ENCODE results near the gene INSRR. TPM values are rescaled to one million over a fixed set of nuclear protein-coding genes. Genes with fewer than 3 reads are reported as not detected.

The INSRR gene
- total RNA-seq, 1 experiment from 2014 or later, result not detected

DNA sequence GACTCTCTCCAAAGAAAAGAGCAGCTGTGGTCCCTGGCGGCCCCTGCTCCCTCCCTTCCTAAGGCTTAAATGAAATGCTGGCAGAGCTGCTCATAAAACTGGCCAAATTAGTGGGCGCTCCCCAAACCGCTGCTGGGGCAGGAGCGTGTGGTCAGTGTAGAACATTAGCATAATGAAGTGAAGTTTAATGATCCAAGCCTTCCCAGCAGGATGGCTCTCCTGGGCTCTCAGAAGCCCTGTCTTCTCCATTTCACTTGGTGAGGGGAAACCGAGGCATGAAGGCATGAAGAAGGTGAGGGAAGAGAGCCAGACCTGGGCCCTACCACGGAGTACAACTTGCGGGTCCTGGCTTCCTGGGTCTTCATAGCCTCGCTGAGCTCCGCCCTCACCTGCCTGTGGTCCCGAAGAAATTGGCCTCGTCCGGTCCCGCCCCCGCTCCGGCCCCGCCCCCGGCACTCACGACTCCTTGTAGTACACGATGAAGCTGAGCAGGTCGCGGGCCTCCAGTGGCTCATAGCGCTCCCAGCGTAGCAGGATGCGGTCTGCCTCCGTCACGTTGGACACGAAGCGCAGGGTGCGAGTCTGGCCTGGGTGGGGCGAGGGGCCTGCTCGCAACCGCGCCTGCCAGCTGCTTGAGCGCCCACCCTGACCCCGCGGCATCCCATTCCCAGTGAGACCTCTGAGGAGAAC lies 10.3 kb downstream of the INSRR start:
- H3K4me3 Mint-ChIP-seq (ENCODE audit: unreplicated experiment), result no peak overlapping the region
- no peak for DNase-seq
- H3K4me1 Mint-ChIP-seq (ENCODE audit: low read depth, unreplicated experiment), result no peaks in the 10 kb centered on the region
- no peaks in the 10 kb centered on the region for H3K9me3 Mint-ChIP-seq (ENCODE audit: unreplicated experiment)
- Histone ChIP-seq H3K4me3 (ENCODE audit: low read depth, low read length) (no peak overlapping the region), H3K36me3 (ENCODE audit: control insufficient read depth, insufficient read depth, low read length) (no peaks in the 10 kb centered on the region), H3K4me1 (no peaks in the 10 kb centered on the region), H3K27me3 (replicated peaks; ENCODE audit: control insufficient read depth, insufficient read depth, low read length) (no peaks in the 10 kb centered on the region), H3K9me3 (no peaks in the 10 kb centered on the region)
- intact Hi-C loops (cut with micrococcal nuclease; ENCODE audit: unreplicated experiment), result no loop called here
- H3K36me3 Mint-ChIP-seq (ENCODE audit: insufficient read depth, unreplicated experiment), result no peaks in the 10 kb centered on the region
- ChIA-PET CTCF (interaction anchor here (0.6 to 1.7 kb wide), 5 partner anchors 9 to 146 kb away, joined by 3 to 10 read pairs (median 4); no protein-coding TSS in a partner anchor), POLR2A (interaction anchor here (0.7 kb wide), 1 partner anchor 81 kb away, joined by 6 read pairs; the partner anchor contains the start of gene PRCC)
- BruUV-seq (replicated peaks), result no TSS peak
- H3K27ac Mint-ChIP-seq (ENCODE audit: unreplicated experiment), result no peak overlapping the region
- H3K27me3 Mint-ChIP-seq (ENCODE audit: insufficient read depth, unreplicated experiment), result no peaks in the 10 kb centered on the region
- TF ChIP-seq, protein P1, sequence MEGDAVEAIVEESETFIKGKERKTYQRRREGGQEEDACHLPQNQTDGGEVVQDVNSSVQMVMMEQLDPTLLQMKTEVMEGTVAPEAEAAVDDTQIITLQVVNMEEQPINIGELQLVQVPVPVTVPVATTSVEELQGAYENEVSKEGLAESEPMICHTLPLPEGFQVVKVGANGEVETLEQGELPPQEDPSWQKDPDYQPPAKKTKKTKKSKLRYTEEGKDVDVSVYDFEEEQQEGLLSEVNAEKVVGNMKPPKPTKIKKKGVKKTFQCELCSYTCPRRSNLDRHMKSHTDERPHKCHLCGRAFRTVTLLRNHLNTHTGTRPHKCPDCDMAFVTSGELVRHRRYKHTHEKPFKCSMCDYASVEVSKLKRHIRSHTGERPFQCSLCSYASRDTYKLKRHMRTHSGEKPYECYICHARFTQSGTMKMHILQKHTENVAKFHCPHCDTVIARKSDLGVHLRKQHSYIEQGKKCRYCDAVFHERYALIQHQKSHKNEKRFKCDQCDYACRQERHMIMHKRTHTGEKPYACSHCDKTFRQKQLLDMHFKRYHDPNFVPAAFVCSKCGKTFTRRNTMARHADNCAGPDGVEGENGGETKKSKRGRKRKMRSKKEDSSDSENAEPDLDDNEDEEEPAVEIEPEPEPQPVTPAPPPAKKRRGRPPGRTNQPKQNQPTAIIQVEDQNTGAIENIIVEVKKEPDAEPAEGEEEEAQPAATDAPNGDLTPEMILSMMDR (IDR thresholded peaks at IDR 0.05; ENCODE audit: insufficient read depth in 1 of 2, low read depth in 1 of 2, low read length in 1 of 2, severe bottlenecking in 1 of 2, unreplicated experiment in 1 of 2), result no peak

DNA sequence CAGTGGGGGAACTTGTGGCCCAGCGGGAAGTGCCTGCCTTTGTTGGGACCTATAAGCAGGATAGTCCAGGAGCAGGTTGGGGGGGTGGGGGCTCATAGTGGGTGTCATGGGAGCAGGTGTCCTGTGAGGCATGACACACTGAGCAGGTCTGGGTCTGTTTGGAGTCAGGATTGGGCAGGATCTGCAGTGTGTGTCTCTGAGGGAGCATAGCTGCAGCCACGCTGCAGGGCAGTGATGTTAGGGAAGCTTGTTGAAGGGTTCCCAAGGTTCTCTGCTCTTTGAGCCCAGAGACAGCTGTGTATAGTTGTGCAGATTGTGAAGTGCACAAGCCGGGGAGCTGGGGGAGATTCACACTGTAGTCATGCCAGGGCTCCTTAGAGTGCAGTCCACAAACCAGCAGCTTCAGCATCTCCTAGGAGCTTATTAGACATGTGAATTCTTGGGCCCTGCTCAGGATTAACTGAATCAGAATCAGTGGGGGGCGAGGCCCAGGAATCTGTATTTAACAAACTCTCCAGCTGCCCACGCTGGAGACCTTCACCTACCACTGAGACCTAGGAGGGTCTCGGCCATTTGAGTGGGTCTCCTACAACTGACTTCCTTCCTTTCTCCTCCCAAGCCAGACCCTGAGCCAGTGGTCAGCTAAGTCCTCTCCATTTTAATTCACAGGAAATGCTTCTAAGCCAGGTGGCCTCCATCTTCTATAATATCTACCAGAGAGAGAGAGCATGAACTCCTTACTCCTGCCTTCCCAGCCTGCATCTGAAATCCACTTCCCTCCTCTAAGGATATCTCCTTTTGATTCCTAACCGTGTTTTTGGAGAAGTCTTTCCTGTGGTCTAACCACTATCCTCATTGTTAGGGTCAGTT lies 11.1 kb downstream of the INSRR start:
- Mint-ChIP-seq H3K4me3 (ENCODE audit: unreplicated experiment) (no peak overlapping the region), H3K4me1 (ENCODE audit: low read depth, unreplicated experiment) (no peaks in the 10 kb centered on the region), H3K36me3 (ENCODE audit: insufficient read depth, unreplicated experiment) (no peaks in the 10 kb centered on the region)

DNA sequence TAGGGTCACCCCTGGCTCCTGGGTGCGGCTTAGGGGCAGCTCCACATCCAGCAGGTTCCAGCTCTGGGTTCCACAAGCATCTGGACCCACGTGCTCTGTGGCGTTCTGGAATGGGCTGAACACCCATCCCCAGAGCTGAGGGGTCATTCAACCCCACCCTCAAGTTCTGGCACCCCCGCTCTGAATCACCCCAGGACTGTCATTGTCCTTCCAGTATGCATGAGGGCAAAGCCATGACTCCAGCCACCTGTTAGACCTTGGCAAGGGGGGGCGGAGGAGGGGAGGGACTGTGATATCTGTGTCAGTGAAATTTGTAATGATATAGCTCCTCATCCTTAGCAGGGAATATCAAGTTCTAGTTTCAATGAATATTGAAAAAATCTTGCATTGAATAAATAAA lies 12.3 kb downstream of the INSRR start:
- peaks cover 4% of the 10 kb centered on the region for H3K27me3 Mint-ChIP-seq (ENCODE audit: insufficient read depth, unreplicated experiment)
- ChIA-PET POLR2A (no interaction called here), CTCF (no interaction called here)
- H3K36me3 Mint-ChIP-seq (ENCODE audit: insufficient read depth, unreplicated experiment), result no peaks in the 10 kb centered on the region
- H3K4me3 ChIP-seq (ENCODE audit: low read depth, low read length), result no peak overlapping the region
- TF ChIP-seq, protein P1 (IDR thresholded peaks at IDR 0.05; ENCODE audit: insufficient read depth in 1 of 2, low read depth in 1 of 2, low read length in 1 of 2, severe bottlenecking in 1 of 2, unreplicated experiment in 1 of 2), result no peak
- BruUV-seq (replicated peaks), result no TSS peak
- H3K9me3 Mint-ChIP-seq (ENCODE audit: unreplicated experiment), result peaks cover 10% of the 10 kb centered on the region
- no peak overlapping the region for H3K27ac Mint-ChIP-seq (ENCODE audit: unreplicated experiment)
- no peaks in the 10 kb centered on the region for H3K4me1 ChIP-seq
- no peak overlapping the region for H3K4me3 Mint-ChIP-seq (ENCODE audit: unreplicated experiment)
- no peaks in the 10 kb centered on the region for H3K4me1 Mint-ChIP-seq (ENCODE audit: low read depth, unreplicated experiment)
- H3K9me3 ChIP-seq, result no peaks in the 10 kb centered on the region
- H3K27me3 ChIP-seq (replicated peaks; ENCODE audit: control insufficient read depth, insufficient read depth, low read length), result no peaks in the 10 kb centered on the region
- intact Hi-C loops (cut with micrococcal nuclease; ENCODE audit: unreplicated experiment), result no loop called here
- DNase-seq, result no peak
- H3K36me3 ChIP-seq (ENCODE audit: control insufficient read depth, insufficient read depth, low read length), result no peaks in the 10 kb centered on the region

More for the DNA sequence above, 11.1 kb downstream of the INSRR start:
- peaks cover 4% of the 10 kb centered on the region for H3K9me3 Mint-ChIP-seq (ENCODE audit: unreplicated experiment)
- intact Hi-C loops (cut with micrococcal nuclease; ENCODE audit: unreplicated experiment), result no loop called here
- H3K9me3 ChIP-seq, result no peaks in the 10 kb centered on the region
- ChIA-PET POLR2A (no interaction called here), CTCF (interaction anchor here (0.7 to 1.7 kb wide), 5 partner anchors 9 to 87 kb away, joined by 3 to 4 read pairs (median 3); no protein-coding TSS in a partner anchor)
- TF ChIP-seq, protein P1 (IDR thresholded peaks at IDR 0.05; ENCODE audit: insufficient read depth in 1 of 2, low read depth in 1 of 2, low read length in 1 of 2, severe bottlenecking in 1 of 2, unreplicated experiment in 1 of 2), result no peak
- H3K27ac Mint-ChIP-seq (ENCODE audit: unreplicated experiment), result no peak overlapping the region
- no peaks in the 10 kb centered on the region for H3K27me3 ChIP-seq (replicated peaks; ENCODE audit: control insufficient read depth, insufficient read depth, low read length)
- no peak for DNase-seq
- BruUV-seq (replicated peaks), result no TSS peak
- no peaks in the 10 kb centered on the region for H3K36me3 ChIP-seq (ENCODE audit: control insufficient read depth, insufficient read depth, low read length)
- peaks cover 2% of the 10 kb centered on the region for H3K27me3 Mint-ChIP-seq (ENCODE audit: insufficient read depth, unreplicated experiment)
- no peaks in the 10 kb centered on the region for H3K4me1 ChIP-seq
- no peak overlapping the region for H3K4me3 ChIP-seq (ENCODE audit: low read depth, low read length)

Measured in Caco-2 (cell line).